ENCODE measurements around the gene ACSF2.

Gene ACSF2

DNA sequence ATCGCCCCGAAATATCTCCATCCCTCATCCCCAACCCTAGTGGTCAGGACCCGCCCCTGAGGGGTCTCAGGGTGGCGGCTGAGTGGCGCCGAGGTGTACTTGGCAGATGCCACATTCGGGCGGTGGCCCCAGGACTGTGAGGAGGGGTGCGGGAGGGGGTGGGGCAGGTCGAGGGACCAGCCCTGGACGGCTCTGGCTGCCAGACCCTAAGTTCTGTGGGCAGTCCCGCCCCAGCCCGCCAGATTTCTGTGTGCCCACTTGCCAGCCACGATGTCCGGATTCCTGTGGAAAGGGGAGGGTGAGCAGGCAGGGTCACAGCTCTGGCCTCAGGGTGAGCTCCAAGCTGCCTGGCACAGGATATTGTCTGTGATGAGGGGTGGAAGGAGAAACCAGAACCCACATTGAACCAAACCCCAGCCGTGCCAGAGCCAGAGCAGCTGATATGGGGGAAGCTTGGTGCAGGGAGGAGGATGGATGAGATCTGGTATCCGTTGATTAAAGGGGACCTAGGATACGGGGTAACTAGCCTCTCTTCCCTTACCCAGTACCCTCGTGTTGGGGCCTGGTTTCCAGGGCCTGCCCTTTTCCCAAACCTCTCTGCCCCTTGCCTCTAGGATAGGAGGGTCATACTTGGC lies 43.8 kb downstream of the ACSF2 start:
- no peak for TF ChIP-seq CREB1 (IDR thresholded peaks at IDR 0.05; ENCODE audit: low read depth)
- no peak for TF ChIP-seq TEAD4 (IDR thresholded peaks at IDR 0.05)
- TF ChIP-seq CEBPB (IDR thresholded peaks at IDR 0.05): no peak
- TF ChIP-seq NFIC (IDR thresholded peaks at IDR 0.05): no peak
- no peak for TF ChIP-seq TAF1 (IDR thresholded peaks at IDR 0.05; ENCODE audit: low read depth)
- TF ChIP-seq RAD21 (IDR thresholded peaks at IDR 0.05; ENCODE audit: low read depth): no peak
- no peak for TF ChIP-seq EGR1 (IDR thresholded peaks at IDR 0.05)
- no peak for TF ChIP-seq YY1 (IDR thresholded peaks at IDR 0.05; ENCODE audit: low read depth)
- no peak for TF ChIP-seq ZBTB7A (IDR thresholded peaks at IDR 0.05; ENCODE audit: low read depth)
- TF ChIP-seq, protein P1, sequence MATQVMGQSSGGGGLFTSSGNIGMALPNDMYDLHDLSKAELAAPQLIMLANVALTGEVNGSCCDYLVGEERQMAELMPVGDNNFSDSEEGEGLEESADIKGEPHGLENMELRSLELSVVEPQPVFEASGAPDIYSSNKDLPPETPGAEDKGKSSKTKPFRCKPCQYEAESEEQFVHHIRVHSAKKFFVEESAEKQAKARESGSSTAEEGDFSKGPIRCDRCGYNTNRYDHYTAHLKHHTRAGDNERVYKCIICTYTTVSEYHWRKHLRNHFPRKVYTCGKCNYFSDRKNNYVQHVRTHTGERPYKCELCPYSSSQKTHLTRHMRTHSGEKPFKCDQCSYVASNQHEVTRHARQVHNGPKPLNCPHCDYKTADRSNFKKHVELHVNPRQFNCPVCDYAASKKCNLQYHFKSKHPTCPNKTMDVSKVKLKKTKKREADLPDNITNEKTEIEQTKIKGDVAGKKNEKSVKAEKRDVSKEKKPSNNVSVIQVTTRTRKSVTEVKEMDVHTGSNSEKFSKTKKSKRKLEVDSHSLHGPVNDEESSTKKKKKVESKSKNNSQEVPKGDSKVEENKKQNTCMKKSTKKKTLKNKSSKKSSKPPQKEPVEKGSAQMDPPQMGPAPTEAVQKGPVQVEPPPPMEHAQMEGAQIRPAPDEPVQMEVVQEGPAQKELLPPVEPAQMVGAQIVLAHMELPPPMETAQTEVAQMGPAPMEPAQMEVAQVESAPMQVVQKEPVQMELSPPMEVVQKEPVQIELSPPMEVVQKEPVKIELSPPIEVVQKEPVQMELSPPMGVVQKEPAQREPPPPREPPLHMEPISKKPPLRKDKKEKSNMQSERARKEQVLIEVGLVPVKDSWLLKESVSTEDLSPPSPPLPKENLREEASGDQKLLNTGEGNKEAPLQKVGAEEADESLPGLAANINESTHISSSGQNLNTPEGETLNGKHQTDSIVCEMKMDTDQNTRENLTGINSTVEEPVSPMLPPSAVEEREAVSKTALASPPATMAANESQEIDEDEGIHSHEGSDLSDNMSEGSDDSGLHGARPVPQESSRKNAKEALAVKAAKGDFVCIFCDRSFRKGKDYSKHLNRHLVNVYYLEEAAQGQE (IDR thresholded peaks at IDR 0.05; ENCODE audit: low read depth): no peak
- TF ChIP-seq, protein P2, sequence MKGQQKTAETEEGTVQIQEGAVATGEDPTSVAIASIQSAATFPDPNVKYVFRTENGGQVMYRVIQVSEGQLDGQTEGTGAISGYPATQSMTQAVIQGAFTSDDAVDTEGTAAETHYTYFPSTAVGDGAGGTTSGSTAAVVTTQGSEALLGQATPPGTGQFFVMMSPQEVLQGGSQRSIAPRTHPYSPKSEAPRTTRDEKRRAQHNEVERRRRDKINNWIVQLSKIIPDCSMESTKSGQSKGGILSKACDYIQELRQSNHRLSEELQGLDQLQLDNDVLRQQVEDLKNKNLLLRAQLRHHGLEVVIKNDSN (IDR thresholded peaks at IDR 0.05): no peak
- TF ChIP-seq, protein P3, sequence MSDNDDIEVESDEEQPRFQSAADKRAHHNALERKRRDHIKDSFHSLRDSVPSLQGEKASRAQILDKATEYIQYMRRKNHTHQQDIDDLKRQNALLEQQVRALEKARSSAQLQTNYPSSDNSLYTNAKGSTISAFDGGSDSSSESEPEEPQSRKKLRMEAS (IDR thresholded peaks at IDR 0.05): no peak
- no peak for TF ChIP-seq TCF12 (IDR thresholded peaks at IDR 0.05; ENCODE audit: low read depth)
- no peak for TF ChIP-seq FOXM1 (IDR thresholded peaks at IDR 0.05; ENCODE audit: borderline replicate concordance, low read depth)
- no peak for TF ChIP-seq EP300 (IDR thresholded peaks at IDR 0.05; ENCODE audit: borderline replicate concordance)

- no peak for TF ChIP-seq TAF1 (IDR thresholded peaks at IDR 0.05; ENCODE audit: low read depth)
- no peak for TF ChIP-seq EP300 (IDR thresholded peaks at IDR 0.05; ENCODE audit: borderline replicate concordance)
- TF ChIP-seq CEBPB (IDR thresholded peaks at IDR 0.05): no peak
- TF ChIP-seq, protein P1 (IDR thresholded peaks at IDR 0.05; ENCODE audit: low read depth): no peak
- TF ChIP-seq TCF12 (IDR thresholded peaks at IDR 0.05; ENCODE audit: low read depth): no peak
Observed at GRCh38 chr17:50470426-50470825, 44.4 kb downstream of the ACSF2 start.

DNA sequence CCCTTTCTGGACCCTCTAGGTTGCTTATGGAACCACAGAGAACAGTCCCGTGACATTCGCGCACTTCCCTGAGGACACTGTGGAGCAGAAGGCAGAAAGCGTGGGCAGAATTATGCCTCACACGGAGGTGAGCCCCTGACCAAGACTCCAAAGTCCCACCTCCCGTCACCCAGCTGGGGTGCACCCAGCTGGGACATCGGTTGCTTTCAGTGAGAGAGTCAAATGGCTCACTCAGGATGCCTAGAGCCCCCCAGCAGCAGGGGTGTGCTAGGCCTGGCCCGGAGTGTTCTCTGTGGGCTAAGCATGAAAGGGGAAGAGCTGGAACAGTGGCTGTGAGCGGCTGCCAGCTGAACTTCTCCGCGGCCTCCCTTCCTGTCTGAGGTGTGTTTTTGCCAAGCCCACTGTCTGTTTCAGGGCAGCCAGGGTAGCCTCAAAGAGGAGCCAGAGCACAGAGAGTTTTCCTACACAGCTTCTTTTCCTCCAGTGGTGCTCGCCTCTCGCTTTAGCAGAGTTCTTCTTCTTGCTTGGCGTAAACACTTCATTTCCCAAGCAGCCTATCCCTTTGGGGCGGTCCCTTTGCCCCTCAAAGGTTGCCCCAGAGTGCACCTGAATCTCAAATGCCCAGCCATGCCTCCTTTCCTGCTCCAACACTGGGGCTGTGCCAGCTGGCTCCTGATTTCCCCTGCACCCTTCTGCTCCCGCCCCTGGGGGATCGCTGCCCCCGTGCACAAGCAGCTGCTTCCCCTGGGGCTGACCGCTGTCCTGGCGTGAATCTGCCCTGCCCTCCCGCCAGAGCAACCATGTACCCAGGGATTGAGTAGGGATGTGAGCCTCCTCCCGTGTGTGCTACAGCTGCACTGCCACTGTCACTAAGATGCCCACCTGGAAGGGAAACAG lies 45.2 kb downstream of the ACSF2 start:
- no peak for TF ChIP-seq EGR1 (IDR thresholded peaks at IDR 0.05)
- TF ChIP-seq ZBTB7A (IDR thresholded peaks at IDR 0.05; ENCODE audit: low read depth): no peak
- TF ChIP-seq YY1 (IDR thresholded peaks at IDR 0.05; ENCODE audit: low read depth): no peak
- TF ChIP-seq FOXM1 (IDR thresholded peaks at IDR 0.05; ENCODE audit: borderline replicate concordance, low read depth): no peak
- TF ChIP-seq NFIC (IDR thresholded peaks at IDR 0.05): no peak

DNA sequence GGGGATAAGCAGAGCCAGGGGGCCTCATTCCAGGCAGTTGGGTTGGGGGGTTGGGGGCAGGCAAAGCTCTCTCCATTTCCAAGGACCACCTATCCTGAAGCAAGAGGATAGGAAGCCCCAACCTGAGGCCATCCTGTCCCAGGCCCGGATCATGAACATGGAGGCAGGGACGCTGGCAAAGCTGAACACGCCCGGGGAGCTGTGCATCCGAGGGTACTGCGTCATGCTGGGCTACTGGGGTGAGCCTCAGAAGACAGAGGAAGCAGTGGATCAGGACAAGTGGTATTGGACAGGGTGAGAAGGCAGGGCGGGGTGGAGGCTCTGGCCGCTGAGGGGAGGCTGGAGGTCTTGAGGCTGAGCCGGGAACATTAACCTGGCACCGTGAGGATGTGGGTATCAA lies 46.3 kb downstream of the ACSF2 start:
- TF ChIP-seq, protein P3 (IDR thresholded peaks at IDR 0.05): no peak
- TF ChIP-seq YY1 (IDR thresholded peaks at IDR 0.05; ENCODE audit: low read depth): no peak
- no peak for TF ChIP-seq TCF12 (IDR thresholded peaks at IDR 0.05; ENCODE audit: low read depth)
- TF ChIP-seq ZBTB7A (IDR thresholded peaks at IDR 0.05; ENCODE audit: low read depth): no peak
- no peak for TF ChIP-seq TEAD4 (IDR thresholded peaks at IDR 0.05)
- TF ChIP-seq NFIC (IDR thresholded peaks at IDR 0.05): no peak
- no peak for TF ChIP-seq RAD21 (IDR thresholded peaks at IDR 0.05; ENCODE audit: low read depth)
- no peak for TF ChIP-seq CEBPB (IDR thresholded peaks at IDR 0.05)
- no peak for TF ChIP-seq EP300 (IDR thresholded peaks at IDR 0.05; ENCODE audit: borderline replicate concordance)
- TF ChIP-seq FOXM1 (IDR thresholded peaks at IDR 0.05; ENCODE audit: borderline replicate concordance, low read depth): no peak
- TF ChIP-seq, protein P1 (IDR thresholded peaks at IDR 0.05; ENCODE audit: low read depth): no peak
- TF ChIP-seq EGR1 (IDR thresholded peaks at IDR 0.05): no peak
- TF ChIP-seq, protein P2 (IDR thresholded peaks at IDR 0.05): no peak
- TF ChIP-seq TAF1 (IDR thresholded peaks at IDR 0.05; ENCODE audit: low read depth): no peak
- TF ChIP-seq CREB1 (IDR thresholded peaks at IDR 0.05; ENCODE audit: low read depth): no peak
